Natural killer cell (primary cell): ENCODE results near the gene MALRD1. TPM values are rescaled to one million over a fixed set of nuclear protein-coding genes. Genes with fewer than 3 reads are reported as not detected.

Experiments
- ATAC-seq, 3 donors: fragments of 150-1000 bp in 2 of 3; fragments of 200-7000 bp in 1 of 3; cut with Tn5 transposase; 1 replicate in 1 of 3; 2 replicates in 2 of 3; pipeline ENCODE4 v1.10.0; 2021; ENCODE audit warnings: mild to moderate bottlenecking in 2 of 3, moderate library complexity in 2 of 3
- DNase-seq, 2 donors: peaks; one replicate each; pipeline versions ENCODE4 v3.0.0 to v3.0.0-alpha.2; 2013 to 2021; ENCODE audit warnings: mixed read lengths in 1 of 2
- H3K27ac ChIP-seq: one replicate; pipeline ENCODE4 v1.5.1; 2013; ENCODE audit warnings: mild to moderate bottlenecking, low read length
- H3K27me3 ChIP-seq: one replicate; pipeline ENCODE4 v1.6.1; 2013; ENCODE audit warnings: low read length; ENCODE audit not compliant: control insufficient read depth, insufficient read depth
- H3K36me3 ChIP-seq: one replicate; pipeline ENCODE4 v1.6.1; 2013; ENCODE audit warnings: low read length; ENCODE audit not compliant: control insufficient read depth, insufficient read depth
- H3K4me1 ChIP-seq: one replicate; pipeline ENCODE4 v1.6.1; 2013; ENCODE audit warnings: low read length; ENCODE audit not compliant: control insufficient read depth, insufficient read depth
- H3K4me3 ChIP-seq: one replicate; pipeline ENCODE4 v1.5.1; 2013; ENCODE audit warnings: low read length
- H3K9me3 ChIP-seq: one replicate; pipeline ENCODE4 v1.6.1; 2013; ENCODE audit warnings: low read length; ENCODE audit not compliant: control insufficient read depth, insufficient read depth
- H3K27ac Mint-ChIP-seq, 2 donors: one replicate each; pipeline ENCODE4 v1.8.0; 2022; ENCODE audit warnings: mild to moderate bottlenecking in 2 of 2, mixed read lengths in 2 of 2, moderate library complexity in 1 of 2
- H3K27me3 Mint-ChIP-seq, 2 donors: one replicate each; pipeline ENCODE4 v1.8.0; 2022; ENCODE audit warnings: low read depth in 2 of 2, mixed read lengths in 2 of 2
- H3K36me3 Mint-ChIP-seq: one replicate; pipeline ENCODE4 v1.8.0; 2022; ENCODE audit warnings: mixed read lengths
- H3K4me1 Mint-ChIP-seq, 2 donors: one replicate each; pipeline ENCODE4 v1.8.0; 2022; ENCODE audit warnings: mixed read lengths in 2 of 2
- H3K4me3 Mint-ChIP-seq: one replicate; pipeline ENCODE4 v1.8.0; 2022; ENCODE audit warnings: mild to moderate bottlenecking, moderate library complexity, mixed read lengths
- H3K9me3 Mint-ChIP-seq, 2 donors: one replicate each; pipeline ENCODE4 v1.8.0; 2022; ENCODE audit warnings: mixed read lengths in 2 of 2
- CTCF ChIP-seq: fragments of 200-600 bp; IDR thresholded peaks from one replicate; pipeline ENCODE4 v1.8.0; 2022; ENCODE audit warnings: antibody characterized with exemption
- WGBS: methylation state at CpG from one replicate; pipeline ENCODE4 v1.1.7; 2013; ENCODE audit warnings: missing lambda C conversion rate; ENCODE audit not compliant: insufficient coverage; 5-methylcytosine and 5-hydroxymethylcytosine counted together
- intact Hi-C: fragments of 100-400 bp; cut with micrococcal nuclease; formaldehyde crosslinking; loops from one replicate; pipeline ENCODE4 v1.14.2; 2022
- total RNA-seq, 4 donors: library from RNA; stranded (reverse); fragments of 120-200 nt in 1 of 4; gene quantifications; one replicate each; pipeline versions ENCODE4 v1.2.3 to v1.2.4, GENCODE V29; 2013 to 2022

The MALRD1 gene
- total RNA-seq, 3 donors from 2014 or later (not counting 1 experiment from before 2014, with no cell fraction given), result not detected

DNA sequence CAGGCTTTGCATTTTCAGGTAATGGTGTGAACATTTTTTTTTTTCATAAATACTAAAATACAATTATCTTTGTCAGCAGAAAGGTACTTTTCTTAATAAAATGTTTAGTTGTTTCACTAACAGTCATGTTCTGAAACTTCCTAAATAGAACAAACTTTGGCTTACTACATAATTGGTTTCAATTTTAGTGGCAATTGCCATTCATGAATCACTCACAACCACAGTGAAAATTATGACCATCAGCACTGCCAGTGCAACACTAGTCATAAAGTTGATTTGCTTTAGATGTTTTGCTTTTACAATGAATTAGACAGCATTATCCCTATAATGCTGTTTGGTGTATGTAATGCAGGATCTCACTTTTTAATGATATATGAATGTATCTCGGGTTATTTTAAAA is 470.0 kb downstream of the MALRD1 start:
- no peak for ATAC-seq
- Mint-ChIP-seq H3K4me3 (no peak overlapping the region), H3K27me3 (no peaks in the 10 kb centered on the region), H3K36me3 (no peaks in the 10 kb centered on the region), H3K4me1 (no peaks in the 10 kb centered on the region), H3K9me3 (no peaks in the 10 kb centered on the region), H3K27ac (no peak overlapping the region)
- no CpG with 5 or more reads among the region's 1 CpG for whole genome bisulfite sequencing
- Histone ChIP-seq H3K4me3 (no peak overlapping the region), H3K27me3 (no peaks in the 10 kb centered on the region), H3K4me1 (no peaks in the 10 kb centered on the region), H3K27ac (no peak overlapping the region), H3K36me3 (no peaks in the 10 kb centered on the region), H3K9me3 (no peaks in the 10 kb centered on the region)
- no peak for DNase-seq
- TF ChIP-seq CTCF, result no peak
- intact Hi-C loops, result no loop called here

- no peaks in the 10 kb centered on the region for H3K36me3 ChIP-seq
- Mint-ChIP-seq H3K4me1 (no peaks in the 10 kb centered on the region), H3K27me3 (no peaks in the 10 kb centered on the region), H3K36me3 (no peaks in the 10 kb centered on the region), H3K27ac (no peak overlapping the region), H3K9me3 (no peaks in the 10 kb centered on the region), H3K4me3 (no peak overlapping the region)
- 74% methylated on average over 3 of the region's 3 CpGs for WGBS
- H3K4me1 ChIP-seq, result no peaks in the 10 kb centered on the region
- H3K9me3 ChIP-seq, result peaks cover 4% of the 10 kb centered on the region
- intact Hi-C loops, result no loop called here
- no peak overlapping the region for H3K4me3 ChIP-seq
- H3K27me3 ChIP-seq, result no peaks in the 10 kb centered on the region
- no peak for DNase-seq
- no peak for TF ChIP-seq CTCF
- no peak overlapping the region for H3K27ac ChIP-seq
- no peak for ATAC-seq
These were observed 482.7 kb downstream of the MALRD1 start for GRCh38 chr10:19531324-19531723.

- TF ChIP-seq CTCF, result no peak
- Histone ChIP-seq H3K36me3 (no peaks in the 10 kb centered on the region), H3K4me1 (no peaks in the 10 kb centered on the region), H3K4me3 (no peak overlapping the region), H3K9me3 (peaks cover 4% of the 10 kb centered on the region), H3K27ac (no peak overlapping the region), H3K27me3 (no peaks in the 10 kb centered on the region)
- Mint-ChIP-seq H3K27me3 (no peaks in the 10 kb centered on the region), H3K27ac (no peak overlapping the region), H3K9me3 (no peaks in the 10 kb centered on the region), H3K4me1 (peaks cover 0 to 5% of the 10 kb centered on the region in 2 donors), H3K36me3 (no peaks in the 10 kb centered on the region), H3K4me3 (no peak overlapping the region)
- no peak for DNase-seq
- 90% methylated on average over 2 of the region's 3 CpGs for WGBS
- intact Hi-C loops, result no loop called here
- no peak for ATAC-seq
These were observed 483.8 kb downstream of the MALRD1 start for GRCh38 chr10:19532411-19532810.

DNA sequence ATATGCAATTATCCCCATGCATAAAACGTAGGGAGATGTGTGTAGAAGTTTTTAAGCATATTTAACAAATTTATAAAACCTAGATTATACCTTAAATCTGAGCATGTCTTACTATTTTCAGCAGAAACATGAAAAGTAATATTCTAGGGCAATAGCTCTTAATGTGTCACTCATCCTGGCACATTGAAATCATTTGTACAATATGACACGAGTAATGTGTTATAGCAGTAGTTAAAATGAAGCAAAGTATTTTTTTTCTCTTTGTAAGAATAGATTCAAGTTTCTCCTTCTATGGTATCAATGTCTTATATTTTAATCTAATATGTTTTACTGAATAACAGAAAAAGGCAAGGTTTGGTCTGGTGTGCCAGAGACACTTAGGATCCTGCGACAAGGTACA is 492.7 kb downstream of the MALRD1 start:
- Histone ChIP-seq H3K4me3 (no peak overlapping the region), H3K36me3 (no peaks in the 10 kb centered on the region), H3K9me3 (no peaks in the 10 kb centered on the region), H3K27ac (no peak overlapping the region), H3K4me1 (no peaks in the 10 kb centered on the region), H3K27me3 (no peaks in the 10 kb centered on the region)
- ATAC-seq, result no peak
- no peaks in the 10 kb centered on the region for H3K9me3 Mint-ChIP-seq
- DNase-seq, result no peak
- no peaks in the 10 kb centered on the region for H3K27me3 Mint-ChIP-seq
- H3K4me1 Mint-ChIP-seq, result peaks cover 0 to 5% of the 10 kb centered on the region in 2 donors
- TF ChIP-seq CTCF, result no peak
- no peak overlapping the region for H3K4me3 Mint-ChIP-seq
- H3K27ac Mint-ChIP-seq, result no peak overlapping the region
- intact Hi-C loops, result no loop called here
- H3K36me3 Mint-ChIP-seq, result no peaks in the 10 kb centered on the region
- WGBS, result no CpG with 5 or more reads among the region's 3 CpGs
